K562 (cell line): ENCODE data around the gene PTGES3L. TPM values are rescaled to one million over a fixed set of nuclear protein-coding genes. Genes with fewer than 3 reads are reported as not detected.

ENCODE experiments used
- DMBX1 ChIP-seq: fragments of 250-450 bp; sonication (Bioruptor Pico); IDR thresholded peaks from 2 replicates; pipeline ENCODE4 v1.8.0; 2022; ENCODE audit warnings: inconsistent platforms, mild to moderate bottlenecking, moderate library complexity, borderline replicate concordance
- MAFF ChIP-seq: IDR thresholded peaks from 2 replicates; pipeline ENCODE4 v1.6.1; 2012; ENCODE audit warnings: low read length, improper control_type of control experiment
- MAZ ChIP-seq, 2 experiments: fragments of 450-650 bp in 1 of 2; sonication (generic) in 1 of 2; formaldehyde crosslinking; IDR thresholded peaks in 1 of 2; conservative IDR thresholded peaks in 1 of 2; 2 replicates each; pipeline versions ENCODE4 v1.4.0 to v1.5.0; 2020; ENCODE audit warnings: mild to moderate bottlenecking in 1 of 2, missing genetic modification reagents in 1 of 2
- MBD2 ChIP-seq: sonication (generic); IDR thresholded peaks from 2 replicates; pipeline ENCODE4 v1.6.1; 2016; ENCODE audit warnings: low read depth, borderline replicate concordance
- MEF2A ChIP-seq: IDR thresholded peaks from 2 replicates; pipeline ENCODE4 v1.6.1; 2011; ENCODE audit warnings: low read depth, mild to moderate bottlenecking, low read length, moderate library complexity; ENCODE audit not compliant: control insufficient read depth
- PHF8 ChIP-seq: fragments of 200-600 bp; sonication (generic); IDR thresholded peaks from 2 replicates; pipeline ENCODE4 v1.6.1; 2012; ENCODE audit warnings: mixed run types, mild to moderate bottlenecking, inconsistent platforms, low read length, moderate library complexity, borderline replicate concordance
- PRPF4 ChIP-seq: fragments of 200-400 bp; formaldehyde crosslinking; IDR thresholded peaks from one replicate; pipeline ENCODE4 v1.6.1; 2017; ENCODE audit warnings: low read length, low read depth, mild to moderate bottlenecking; ENCODE audit not compliant: insufficient read depth, poor library complexity, severe bottlenecking
- STAT5A ChIP-seq: IDR thresholded peaks from 2 replicates; pipeline ENCODE4 v1.6.1; 2012; ENCODE audit warnings: low read length, inconsistent platforms, borderline replicate concordance
- XRCC3 ChIP-seq: fragments of 450-650 bp; IDR thresholded peaks from 2 replicates; pipeline ENCODE4 v1.6.1; 2017; ENCODE audit warnings: mild to moderate bottlenecking, moderate library complexity
- ZNF217 ChIP-seq: sonication (generic); formaldehyde crosslinking; IDR thresholded peaks from 2 replicates; pipeline ENCODE4 v1.8.0; 2022; ENCODE audit warnings: mild to moderate bottlenecking, missing genetic modification reagents
- ZNF232 ChIP-seq: sonication (generic); formaldehyde crosslinking; IDR thresholded peaks from 2 replicates; pipeline ENCODE4 v1.8.0; 2022; ENCODE audit warnings: mild to moderate bottlenecking, missing genetic modification reagents
- ZNF407 ChIP-seq: fragments of 450-650 bp; IDR thresholded peaks from 2 replicates; pipeline ENCODE4 v1.6.1; 2016; ENCODE audit warnings: low read depth
- ZNF589 ChIP-seq: fragments of 200-800 bp; sonication (Bioruptor generic); IDR thresholded peaks from 2 replicates; pipeline ENCODE4 v1.6.1; 2016; ENCODE audit warnings: low read depth, missing genetic modification characterization, missing compliant biosample characterization
- ZSCAN29 ChIP-seq: fragments of 450-650 bp; IDR thresholded peaks from 2 replicates; pipeline ENCODE4 v1.6.1; 2017
- ZSCAN32 ChIP-seq: fragments of 450-650 bp; formaldehyde crosslinking; IDR thresholded peaks from 2 replicates; pipeline ENCODE4 v1.4.0; 2020; ENCODE audit warnings: mild to moderate bottlenecking, moderate library complexity
- ZZZ3 ChIP-seq: fragments of 450-650 bp; IDR thresholded peaks from 2 replicates; pipeline ENCODE4 v1.6.1; 2016; ENCODE audit warnings: antibody characterized with exemption, mild to moderate bottlenecking, moderate library complexity
- polyA plus RNA-seq, 8 experiments: library from polyadenylated mRNA; depleted of rRNA in 4 of 8; stranded (reverse) in 5 of 8; unstranded in 3 of 8; fragments of >200 nt; fragmentation: Nextera tagmentation in 2 of 8; fragmentation: Illumina TruSeq in 1 of 8; extraction: Ambion mirVana in 2 of 8; extraction: Trizol in 1 of 8; gene quantifications; 2 replicates each; pipeline versions ENCODE4 v1.2.1 to v1.2.3, GENCODE V29; 2011 to 2014; ENCODE audit warnings: inconsistent platforms in 1 of 8, missing spikeins in 1 of 8
- total RNA-seq, 7 experiments: library from RNA; depleted of rRNA in 6 of 7; stranded (reverse); fragments of >200 nt in 6 of 7; fragmentation: Illumina TruSeq in 2 of 7; extraction: Trizol in 2 of 7; gene quantifications; 2 replicates each; pipeline versions ENCODE4 v1.2.1 to v1.2.3, GENCODE V29; 2011 to 2021; ENCODE audit warnings: low replicate concordance in 1 of 7
- TF ChIP-seq, protein P1 (sequence below): fragments of 250-450 bp; sonication (Bioruptor Pico); IDR thresholded peaks from 2 replicates; pipeline ENCODE4 v1.4.0; 2020; ENCODE audit warnings: mild to moderate bottlenecking, moderate library complexity

Gene PTGES3L
- total and polyA plus RNA-seq, 9 of the 15 experiments (the other 6 are each of a cell fraction or from before 2014, with no cell fraction given) = 6.0 to 16.0 (median 9.6) TPM

DNA sequence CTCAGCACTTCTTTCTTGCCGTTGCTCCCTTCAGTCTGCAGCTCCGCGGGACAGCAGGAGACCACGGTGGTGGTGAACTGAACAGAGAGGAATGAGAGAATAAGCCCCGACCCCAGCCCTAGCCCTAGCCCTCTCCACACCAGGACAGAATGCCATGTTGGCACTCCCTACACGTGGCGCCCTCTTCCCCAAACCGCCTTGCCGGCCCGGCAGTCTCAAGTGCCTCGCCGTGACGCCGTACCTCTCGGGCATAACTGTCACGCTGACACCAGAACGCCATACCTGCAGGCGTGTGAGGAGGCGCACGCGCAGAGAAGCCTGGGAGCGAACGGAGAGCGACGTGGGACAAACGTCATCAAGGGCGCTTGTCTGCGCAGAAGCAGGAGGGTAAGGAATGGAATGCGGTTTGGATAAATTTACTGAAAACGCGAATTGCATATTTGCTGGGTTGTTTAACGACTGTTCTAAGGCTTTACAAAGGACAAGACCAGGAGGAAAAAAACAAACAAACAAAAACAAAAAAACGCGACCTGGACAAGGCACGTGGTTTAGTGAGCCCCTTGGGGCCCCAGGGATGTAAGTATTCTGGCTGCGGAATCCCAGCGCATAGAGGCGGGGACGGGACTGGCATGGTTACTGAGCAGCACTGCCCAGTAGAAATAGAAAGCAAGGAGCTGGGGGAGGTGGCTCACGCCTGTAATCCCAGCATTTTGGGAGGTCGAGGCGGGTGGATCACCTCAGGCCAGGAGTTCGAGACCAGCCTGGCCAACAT is 15.5 kb downstream of the PTGES3L start, which contains the start of gene AARSD1 (continued):
- TF ChIP-seq ZNF407 (peak; percentile 94), ZNF217 (no peak), MAFF (no peak), PRPF4 (no peak), MEF2A (no peak), MBD2 (peak; percentile 55; the same call in 1 of the 2 replicates), ZZZ3 (no peak), ZSCAN29 (no peak), DMBX1 (CRISPR knock-in tag) (no peak), ZNF589 (peak; percentile 46; the same call in 1 of the 2 replicates), ZSCAN32 (CRISPR knock-in tag) (no peak), ZNF232 (CRISPR knock-in tag) (no peak), MAZ (CRISPR knock-in tag; conservative IDR thresholded peaks at IDR 0.05 in 1 of 2, IDR thresholded peaks at IDR 0.05 in 1 of 2) (no peak), XRCC3 (no peak), STAT5A (no peak), PHF8 (peak; percentile 77; the same call in 1 of the 2 replicates)
- TF ChIP-seq, protein P1, sequence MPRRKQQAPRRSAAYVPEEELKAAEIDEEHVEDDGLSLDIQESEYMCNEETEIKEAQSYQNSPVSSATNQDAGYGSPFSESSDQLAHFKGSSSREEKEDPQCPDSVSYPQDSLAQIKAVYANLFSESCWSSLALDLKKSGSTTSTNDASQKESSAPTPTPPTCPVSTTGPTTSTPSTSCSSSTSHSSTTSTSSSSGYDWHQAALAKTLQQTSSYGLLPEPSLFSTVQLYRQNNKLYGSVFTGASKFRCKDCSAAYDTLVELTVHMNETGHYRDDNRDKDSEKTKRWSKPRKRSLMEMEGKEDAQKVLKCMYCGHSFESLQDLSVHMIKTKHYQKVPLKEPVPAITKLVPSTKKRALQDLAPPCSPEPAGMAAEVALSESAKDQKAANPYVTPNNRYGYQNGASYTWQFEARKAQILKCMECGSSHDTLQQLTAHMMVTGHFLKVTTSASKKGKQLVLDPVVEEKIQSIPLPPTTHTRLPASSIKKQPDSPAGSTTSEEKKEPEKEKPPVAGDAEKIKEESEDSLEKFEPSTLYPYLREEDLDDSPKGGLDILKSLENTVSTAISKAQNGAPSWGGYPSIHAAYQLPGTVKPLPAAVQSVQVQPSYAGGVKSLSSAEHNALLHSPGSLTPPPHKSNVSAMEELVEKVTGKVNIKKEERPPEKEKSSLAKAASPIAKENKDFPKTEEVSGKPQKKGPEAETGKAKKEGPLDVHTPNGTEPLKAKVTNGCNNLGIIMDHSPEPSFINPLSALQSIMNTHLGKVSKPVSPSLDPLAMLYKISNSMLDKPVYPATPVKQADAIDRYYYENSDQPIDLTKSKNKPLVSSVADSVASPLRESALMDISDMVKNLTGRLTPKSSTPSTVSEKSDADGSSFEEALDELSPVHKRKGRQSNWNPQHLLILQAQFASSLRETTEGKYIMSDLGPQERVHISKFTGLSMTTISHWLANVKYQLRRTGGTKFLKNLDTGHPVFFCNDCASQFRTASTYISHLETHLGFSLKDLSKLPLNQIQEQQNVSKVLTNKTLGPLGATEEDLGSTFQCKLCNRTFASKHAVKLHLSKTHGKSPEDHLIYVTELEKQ = no peak
